Bone marrow (tissue), 2 donors: Measurements from ENCODE around the gene DNAJB4.
"Not testable (repeated sequence)": the region's sequence is repeated elsewhere in the genome, so short reads cannot be mapped to it uniquely, and the experiment has no call there.

Experiments used
- DNase-seq, 2 donors: peaks; one replicate each; lab custom pipeline; 2025; lab: John Stamatoyannopoulos, UW

Gene DNAJB4

DNA sequence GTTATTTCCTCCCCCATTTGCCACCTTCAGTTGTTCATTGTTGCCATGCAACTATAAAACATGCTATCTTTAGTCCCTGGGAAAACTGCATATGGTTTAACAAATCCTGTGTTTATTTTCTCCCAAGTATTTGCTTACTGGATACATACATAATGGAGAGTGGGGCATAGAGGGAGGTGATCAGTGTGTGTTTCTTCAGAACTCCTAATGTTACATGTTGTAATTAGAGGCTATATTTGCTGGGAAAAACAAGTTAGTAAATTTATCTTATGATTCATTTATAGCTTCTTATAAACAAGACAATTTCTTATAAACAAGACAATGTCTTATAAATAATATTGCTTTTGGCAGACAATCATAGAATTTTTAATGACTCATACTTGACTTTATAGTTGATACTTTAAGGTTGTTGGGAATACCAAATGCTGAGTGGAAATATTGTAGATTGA, 33.8 kb downstream of the DNAJB4 start:
- no peak for DNase-seq

DNA sequence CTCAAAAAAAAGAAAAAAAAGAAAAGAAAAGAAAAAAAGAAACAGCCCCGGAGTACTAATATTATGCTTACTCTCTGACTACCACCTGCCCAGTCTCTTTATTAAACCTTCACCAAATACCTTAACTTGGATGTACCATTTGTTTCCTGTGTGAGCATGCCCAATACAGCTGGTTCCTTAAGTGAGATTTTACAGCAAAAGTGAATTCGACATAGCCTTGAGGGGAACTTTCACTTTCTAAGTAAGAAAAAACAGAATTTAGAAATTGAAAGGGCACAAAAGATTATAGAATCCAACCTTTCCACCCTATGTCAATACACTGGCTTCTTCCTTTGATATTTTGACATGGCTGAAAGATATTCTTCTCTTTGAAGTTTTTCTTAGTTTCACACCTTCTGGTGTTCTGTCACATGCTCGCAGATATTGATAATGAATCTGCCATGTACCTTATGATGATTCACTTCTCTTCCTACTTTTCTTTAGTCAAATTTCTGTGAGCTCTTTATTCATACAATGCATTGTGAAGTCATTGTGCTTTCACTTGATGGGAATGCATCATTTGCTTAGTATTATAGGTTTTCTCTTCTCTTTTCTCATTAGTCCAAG, 35.8 kb downstream of the DNAJB4 start:
- no peak for DNase-seq

DNA sequence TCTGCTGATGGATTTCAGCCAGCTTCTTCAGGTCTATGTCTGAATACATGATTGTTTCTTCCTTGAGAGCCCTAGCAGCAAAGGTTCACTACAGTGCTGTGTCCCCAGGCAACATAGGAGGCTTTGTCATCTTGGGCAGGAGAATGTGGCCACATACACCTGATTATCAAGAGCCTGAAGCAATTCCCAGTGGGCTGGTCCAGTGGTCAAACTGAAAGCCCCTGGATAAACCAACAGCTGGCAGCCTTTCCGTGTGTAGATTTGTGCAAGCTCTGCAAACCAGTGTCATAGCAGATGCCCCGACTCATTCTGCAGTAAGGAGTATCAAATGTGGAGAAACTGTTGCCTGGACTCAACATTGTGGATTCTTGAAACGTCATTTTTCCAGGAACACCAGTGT, 38.7 kb downstream of the DNAJB4 start:
- DNase-seq, result no peak

DNA sequence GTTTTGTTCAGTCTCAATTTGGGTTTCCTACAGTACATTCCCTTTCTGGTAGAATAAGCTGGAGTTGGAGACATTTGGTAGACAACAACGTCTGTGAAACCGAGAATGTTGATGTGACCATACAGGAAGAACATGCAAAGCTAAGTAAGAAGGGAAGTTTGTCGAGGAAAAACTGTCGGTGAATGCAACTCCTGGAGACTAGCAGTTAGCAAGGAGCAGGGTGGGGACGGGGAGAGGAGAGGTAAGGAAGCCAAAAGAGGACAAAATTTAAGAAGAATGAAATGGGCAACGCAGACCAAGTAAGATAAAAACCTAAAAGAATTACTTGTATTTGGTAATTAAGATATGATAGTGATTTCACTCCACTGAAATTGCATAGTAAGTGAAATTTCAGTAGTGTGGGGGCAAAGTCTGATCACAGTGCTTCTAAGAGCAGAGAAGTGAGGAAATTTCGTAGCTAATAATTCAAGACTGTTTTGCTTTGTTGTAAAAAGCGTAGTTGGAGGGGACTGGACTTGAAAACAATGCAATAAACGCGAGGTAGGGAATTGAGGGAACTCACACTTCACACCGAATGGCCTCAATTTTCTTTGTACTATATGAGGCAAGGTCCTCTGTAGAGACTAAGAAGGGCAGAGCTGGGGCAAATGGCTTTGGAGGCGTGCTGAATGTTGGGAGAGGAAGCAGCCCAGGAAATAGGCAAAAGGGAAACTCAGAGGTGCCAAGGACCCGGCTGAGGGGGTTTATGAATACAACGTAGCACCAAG, 40.2 kb downstream of the DNAJB4 start:
- DNase-seq, result no peak

DNA sequence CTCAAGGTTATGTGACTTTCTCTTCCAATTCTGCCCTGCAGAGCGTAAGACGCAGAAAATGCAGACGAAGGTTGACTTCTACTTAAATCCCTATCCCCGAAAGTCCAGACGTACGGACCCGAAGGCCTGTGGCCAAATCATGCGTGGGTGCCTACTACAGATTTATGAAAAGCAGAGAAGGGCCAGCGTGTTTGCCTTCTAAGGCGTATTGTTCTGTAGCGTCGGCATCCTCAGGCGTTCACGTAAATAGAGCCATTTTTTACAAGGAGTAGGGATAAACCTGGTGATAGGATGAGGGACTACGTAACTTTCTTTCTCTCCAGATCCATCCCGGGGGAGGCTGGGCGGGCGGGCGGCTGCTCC, 40.8 kb downstream of the DNAJB4 start:
- no peak for DNase-seq

DNA sequence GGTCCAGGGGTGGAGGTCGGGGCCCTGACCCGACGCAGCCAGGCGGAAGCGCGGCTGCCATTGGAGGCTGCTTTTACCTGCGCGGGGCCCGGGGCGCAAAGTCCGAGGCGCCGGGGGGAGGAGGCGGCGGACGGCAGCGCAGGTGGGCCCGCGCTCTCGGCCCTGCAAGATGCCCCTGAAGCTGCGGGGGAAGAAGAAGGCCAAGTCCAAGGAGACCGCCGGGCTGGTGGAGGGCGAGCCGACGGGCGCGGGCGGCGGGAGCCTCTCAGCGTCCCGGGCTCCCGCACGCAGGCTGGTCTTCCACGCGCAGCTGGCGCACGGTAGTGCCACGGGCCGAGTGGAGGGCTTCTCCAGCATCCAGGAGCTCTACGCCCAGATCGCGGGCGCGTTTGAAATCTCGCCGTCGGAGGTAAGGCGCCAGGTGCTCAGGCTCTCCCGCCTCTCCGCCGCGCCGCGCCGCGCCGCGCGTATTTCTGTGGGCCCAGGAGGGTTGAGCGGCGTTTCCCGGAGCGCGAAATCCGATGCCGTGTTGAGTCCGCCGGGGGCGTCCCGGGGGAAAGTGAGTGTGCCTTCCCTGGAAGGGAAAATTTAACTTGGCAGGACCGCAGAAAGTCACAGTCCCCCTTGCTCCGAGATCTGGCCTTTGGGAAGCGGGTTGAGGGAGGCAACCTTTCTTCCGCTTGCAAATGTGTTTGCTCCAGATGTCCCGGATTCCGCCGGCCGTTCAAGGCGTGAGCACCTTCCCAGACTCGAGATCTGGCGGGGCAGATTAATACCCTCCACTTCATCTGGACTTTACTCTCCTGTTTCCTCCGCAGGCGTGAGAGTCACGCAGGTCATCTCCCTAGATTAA, 41.4 kb downstream of the DNAJB4 start, which contains the start of gene GIPC2:
Gene GIPC2 (plus strand): TSS at position 41 of the 853 bp plus-strand sequence. CDS start 129 bp downstream, at position 170.
- DNase-seq, result no peak

DNA sequence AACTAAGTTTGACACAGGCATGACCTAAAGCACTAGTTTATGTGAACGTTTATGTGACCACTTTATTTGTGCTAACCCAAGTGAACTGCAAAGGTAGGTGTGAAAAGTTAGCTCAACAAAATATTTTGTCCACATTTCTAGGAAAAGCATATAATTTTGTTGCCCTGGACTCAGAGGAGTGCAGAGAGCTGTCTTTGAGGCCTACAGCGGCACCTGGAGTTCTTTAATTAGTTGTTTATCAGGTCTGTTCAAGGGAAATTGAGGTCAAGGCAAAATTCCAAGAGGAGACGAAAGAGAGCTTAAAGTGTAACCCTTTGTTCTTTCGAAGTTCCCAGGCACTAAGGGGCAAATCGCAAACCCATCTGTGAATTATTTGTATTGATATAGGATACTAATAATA, 42.4 kb downstream of the DNAJB4 start:
- no peak for DNase-seq

DNA sequence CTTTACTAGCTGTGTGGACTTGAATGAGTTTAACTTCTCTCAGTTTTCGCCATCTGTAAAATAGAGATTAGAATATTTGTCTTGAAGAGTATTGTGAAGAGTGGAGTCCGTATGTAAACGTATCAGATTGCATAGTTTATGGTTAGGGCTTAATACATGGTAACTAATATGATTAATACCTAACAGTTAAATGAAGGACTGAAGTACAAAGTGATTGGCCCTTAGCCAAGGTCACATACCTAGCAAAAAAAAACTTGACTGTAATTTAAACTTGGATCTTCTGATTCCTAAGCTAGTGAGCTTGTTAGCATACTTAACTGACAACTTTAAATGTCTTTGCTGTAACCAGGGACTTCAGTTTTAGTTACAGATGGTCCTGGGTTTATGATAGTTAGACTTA, 42.9 kb downstream of the DNAJB4 start:
- DNase-seq, result no peak

DNA sequence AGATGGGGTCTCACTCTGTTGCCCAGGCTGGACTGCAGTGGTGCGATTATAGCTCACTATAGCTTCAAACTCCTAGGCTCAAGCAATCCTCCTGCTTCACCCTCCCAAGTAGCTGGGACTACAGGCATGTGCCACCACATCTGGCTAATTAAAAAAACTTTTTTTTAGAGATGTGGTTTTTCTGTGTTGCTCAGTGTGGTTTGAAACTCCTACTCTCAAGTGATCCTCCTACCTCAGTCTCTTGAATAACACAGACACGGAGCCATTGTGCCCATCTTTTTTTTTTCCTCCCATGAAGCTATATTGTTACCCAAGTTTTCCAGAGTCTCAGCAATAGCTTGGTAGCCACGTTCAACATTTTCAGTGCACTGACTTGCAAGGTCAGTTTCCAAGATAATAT, 43.7 kb downstream of the DNAJB4 start:
- DNase-seq, result no peak

DNA sequence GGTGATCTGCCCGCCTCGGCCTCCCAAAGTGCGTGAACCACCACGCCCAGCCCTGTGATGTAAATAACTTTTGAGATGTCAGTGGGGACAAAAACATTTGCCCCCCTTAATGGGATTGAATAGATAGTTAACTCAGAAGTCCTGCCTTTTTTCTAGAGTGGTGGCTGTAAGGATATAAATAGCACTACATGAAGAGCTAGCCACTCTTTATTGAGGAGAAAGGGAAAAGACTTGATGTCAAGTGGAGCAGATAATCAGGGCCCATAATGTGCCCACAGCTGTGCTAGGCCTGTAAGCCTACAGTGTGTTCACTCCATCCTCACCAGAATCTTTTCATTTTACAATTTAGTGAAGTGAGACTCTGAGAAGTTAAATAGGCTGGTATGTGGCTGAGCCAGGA, 44.7 kb downstream of the DNAJB4 start:
- DNase-seq, result no peak

DNA sequence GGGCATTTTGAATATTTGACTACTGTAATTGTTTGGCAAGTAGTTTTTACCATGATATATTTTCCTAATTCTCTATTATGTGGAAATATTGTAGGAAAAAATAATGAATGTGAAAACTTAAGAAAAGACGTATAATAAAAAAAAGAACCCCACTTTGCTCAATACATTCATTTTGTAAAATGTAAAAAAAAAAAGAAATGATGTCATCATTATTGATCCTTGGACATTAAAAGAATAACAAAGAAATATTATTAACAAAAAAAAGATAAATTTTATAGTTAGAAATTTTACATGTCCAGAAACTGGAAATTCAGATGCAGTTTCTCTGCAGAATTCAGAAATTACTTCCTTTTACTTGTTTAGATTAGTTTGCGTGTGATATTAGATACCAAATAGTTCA, 46.3 kb downstream of the DNAJB4 start:
- DNase-seq, result no peak

DNA sequence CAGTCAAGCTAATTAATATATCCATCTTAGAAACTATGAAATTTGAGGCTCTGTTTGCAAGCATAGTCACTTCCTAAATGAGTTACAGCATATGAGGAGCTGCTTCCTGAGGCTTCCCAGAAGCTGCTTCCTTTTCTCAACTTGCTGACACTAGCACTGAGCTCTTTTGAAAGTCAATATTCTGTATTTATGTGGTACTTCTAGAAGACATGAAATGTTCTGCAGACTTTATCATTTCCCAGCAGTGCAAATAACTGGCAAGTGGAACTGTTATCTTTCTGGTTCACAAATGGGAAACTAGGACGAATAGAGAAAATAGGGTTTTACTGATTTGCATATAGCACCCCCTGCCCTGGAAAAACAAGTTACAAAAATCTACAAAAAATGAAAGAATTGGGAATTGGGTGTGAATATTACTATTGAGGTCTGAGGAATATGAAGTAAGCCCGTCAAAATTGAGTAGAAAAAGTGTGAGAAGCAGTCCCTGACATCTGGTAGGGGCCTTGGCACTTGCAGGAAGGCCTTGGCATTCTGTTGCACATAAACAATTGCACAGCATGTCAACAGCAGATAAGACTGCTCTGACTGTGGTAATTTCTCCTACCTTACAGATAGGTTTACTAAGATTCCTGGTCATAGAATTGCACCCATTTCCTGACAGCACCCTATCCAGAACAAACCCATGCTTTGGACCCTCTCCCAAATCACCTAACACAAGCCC, 48.1 kb downstream of the DNAJB4 start:
- DNase-seq, result no peak

DNA sequence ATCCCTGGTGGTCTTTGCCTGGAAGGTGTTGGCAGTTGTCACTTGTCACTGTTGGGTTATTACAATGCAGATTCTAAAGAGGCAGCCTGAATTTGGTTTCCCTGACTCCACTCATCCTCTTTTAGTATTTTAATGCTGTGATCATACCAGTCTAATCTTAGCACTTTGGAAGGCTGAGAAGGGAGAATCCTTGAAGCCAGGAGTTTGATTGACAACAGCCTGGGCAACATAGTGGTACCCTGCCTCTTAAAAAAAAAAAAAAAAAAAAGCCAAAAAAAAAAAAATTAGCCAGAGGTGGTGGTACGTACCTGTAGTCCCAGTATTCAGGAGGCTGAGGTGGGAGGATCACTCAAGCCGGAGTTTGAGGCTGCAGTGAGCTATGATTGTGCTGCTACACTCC, 48.8 kb downstream of the DNAJB4 start:
- DNase-seq, result no peak

DNA sequence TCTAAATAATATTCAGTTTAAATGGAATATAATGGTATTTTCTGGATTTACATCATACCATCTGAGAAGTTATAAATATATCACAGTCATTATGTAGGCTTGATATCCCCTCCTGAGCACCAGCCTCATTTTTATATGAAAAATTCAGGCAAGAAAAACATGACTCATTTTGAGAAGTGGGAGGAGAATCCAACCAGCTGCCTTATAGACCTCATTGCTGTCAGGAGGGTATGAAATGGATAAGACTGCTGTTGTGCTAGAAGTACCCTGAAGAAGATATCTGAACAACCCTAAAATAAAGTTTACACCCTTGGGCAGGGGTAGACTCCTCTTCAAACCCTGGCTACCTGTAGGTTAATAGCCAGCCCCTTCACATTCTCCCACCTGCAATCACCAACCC, 49.8 kb downstream of the DNAJB4 start:
- no peak for DNase-seq

DNA sequence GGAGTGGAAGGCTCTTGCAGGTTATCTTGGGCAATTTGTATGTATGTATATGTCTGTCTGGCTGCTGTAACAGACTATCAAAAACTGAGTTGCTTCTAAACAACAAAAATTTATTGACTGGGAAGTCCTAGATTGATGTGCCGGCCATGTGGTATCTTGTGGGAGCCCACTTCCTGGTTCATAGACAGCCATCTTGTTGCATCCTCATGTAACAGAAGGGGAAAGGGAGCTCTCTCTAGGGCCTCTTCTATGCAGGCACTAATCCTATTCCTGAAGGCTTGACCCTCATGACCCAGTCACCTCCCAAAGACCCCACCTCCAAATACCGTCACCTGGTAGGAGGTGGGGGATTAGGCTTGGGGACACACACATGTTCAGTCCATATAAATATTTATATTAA, 50.2 kb downstream of the DNAJB4 start:
- DNase-seq, result no peak

DNA sequence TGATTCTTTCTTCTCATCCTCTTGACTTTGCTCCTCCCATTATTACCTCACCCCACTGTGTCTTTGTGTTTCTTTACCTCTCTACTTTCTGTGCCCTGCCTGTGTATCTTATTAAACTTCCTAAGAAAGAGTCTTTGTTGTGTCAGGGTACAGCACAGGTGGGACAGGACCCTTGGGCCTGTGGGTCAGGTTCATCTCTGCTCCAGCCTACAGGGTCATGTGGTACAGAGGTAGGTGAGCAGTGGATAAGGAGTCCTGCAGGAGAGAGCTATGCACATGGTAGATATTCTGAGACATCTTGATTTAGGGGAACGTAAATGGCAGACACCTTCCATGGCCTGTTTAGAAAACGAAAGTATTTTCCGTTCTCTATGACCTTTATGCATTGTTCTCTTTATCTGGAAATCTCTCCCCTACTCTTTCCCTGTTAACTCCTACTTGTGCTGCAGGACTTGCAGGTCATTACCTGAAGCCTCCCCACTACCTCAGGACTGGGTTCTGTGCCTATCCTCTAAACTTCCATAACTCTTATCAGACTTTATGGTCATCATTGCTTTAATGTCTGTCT, 50.9 kb downstream of the DNAJB4 start:
- no peak for DNase-seq

DNA sequence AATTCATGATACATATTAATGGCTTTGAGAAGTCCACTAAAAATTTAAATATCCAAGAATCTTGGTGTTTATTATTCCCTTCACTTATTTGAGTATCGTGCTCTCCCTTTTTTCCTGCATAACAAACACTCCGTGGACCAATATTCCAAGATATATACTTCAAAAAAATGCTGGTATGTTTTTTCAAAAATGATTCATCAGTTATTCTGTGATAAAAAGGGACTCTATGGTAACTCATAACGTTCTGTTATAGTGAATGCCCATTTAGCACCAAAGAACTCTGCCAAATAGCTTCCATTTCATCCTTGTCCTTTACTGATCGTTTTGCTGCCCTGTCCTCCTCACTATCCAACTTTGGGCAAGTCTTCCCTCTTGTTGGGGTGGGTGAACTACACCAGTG, 53.9 kb downstream of the DNAJB4 start:
- no peak for DNase-seq

DNA sequence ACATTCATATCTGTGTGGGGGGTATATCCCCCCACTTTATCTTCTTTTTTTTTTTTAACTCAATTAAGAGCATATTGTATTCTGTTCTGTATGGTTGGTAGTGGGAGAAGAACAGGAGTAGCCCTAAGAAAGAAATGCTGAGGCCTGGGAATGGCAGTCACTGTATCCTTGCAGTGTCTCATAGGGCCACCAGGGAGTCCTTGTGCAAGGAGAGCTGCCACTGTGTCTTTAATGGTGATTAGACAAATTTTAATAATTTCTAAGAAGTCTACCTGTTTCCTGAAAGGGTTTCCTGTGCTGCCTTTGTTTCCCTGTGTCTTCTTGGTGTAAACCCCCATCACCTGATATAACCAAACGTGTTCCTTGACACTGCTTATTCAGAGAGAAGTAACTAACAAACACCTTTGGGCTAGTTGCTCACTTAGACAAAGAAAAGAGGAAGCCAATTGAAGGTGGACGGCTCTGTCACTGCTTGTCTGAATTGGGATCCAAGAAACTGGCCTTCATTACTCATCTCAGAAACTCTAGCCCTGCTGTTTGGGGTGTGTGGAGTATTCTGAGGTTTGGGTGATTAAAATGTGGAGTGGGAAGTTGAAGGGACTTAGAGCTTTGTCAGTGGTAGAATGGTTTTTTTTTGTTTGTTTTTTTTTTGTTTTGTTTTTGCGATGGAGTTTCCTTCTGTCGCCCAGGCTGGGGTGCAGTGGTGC, 56.3 kb downstream of the DNAJB4 start:
- no peak for DNase-seq

DNA sequence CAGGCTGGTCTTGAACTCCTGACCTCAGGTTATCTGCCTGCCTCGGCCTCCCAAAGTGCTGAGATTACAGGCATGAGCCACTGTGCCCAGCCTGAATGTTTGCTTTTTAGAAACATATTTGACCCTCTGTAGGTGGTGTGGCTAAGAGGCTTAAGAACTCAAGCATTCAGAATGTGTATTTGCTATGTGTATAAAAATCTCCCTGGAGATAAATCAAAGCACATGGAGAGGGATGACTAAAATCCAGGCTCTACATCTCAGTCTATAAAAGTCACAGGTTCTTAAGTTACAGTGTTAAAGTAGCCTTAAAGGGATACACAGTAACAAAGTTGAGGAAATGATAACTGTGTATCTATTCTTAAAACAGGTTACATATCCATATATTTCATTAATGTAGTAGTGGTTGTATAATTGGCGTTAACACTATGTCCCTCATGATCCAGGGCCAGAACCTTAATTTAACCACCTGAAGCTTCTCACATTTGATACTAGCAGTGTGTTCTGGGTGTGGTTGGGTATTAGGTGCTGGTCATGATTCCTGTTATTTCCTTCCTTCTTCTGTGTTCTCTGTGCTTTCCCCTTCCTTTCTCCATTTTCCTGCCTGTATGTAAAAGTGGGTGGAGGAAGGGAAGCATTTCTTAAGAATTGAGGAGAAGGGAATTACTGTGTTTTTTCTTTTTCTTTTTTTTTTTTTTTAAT, 57.2 kb downstream of the DNAJB4 start:
- no peak for DNase-seq

DNA sequence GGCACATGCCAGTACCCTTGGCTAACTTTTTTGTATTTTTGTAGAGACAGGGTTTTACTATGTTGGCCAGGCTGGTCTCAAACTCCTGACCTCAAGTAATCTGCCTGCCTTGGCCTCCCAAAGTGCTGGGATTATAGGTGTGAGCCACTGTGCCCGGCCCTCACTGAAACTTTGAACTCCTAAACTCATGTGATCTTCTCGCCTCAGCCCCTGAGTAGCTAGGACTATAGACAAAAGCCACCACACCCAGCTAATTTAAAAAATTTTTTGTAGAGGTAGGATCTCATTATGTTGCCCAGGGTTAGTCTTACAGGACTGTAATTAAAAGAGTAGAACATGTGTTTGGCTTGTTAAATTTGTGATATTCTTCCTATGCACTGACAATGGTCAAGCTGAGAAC, 60.1 kb downstream of the DNAJB4 start:
- DNase-seq, result not testable (repeated sequence)
